MCF 10A (cell line): ENCODE measurements around the gene ASPG. TPM values are rescaled to one million over a fixed set of nuclear protein-coding genes. Genes with fewer than 3 reads are reported as not detected.
A peak's percentile ranks its signal among the peaks of the same experiment; 100 is the strongest.

ENCODE experiments used
- BruUV-seq: library from RNA; stranded (reverse); fragments of 400-500 nt; replicated peaks from 2 replicates; lab custom pipeline; 2021; lab: Mats Ljungman, UMichigan
- CTCF ChIA-PET: fragments of 300-600 bp; sonication (Branson Sonifier 250); formaldehyde crosslinking; extraction: SDS; loops from one replicate; lab custom pipeline; 2021; ENCODE audit warnings: antibody characterized with exemption, inconsistent platforms; lab: Yijun Ruan, JAX
- POLR2A ChIA-PET: fragments of 300-600, 350-650 bp; sonication (Branson Sonifier 250); formaldehyde crosslinking; extraction: SDS; loops from one replicate; lab custom pipeline; 2020; ENCODE audit warnings: antibody characterized with exemption, inconsistent platforms; lab: Yijun Ruan, JAX
- DNase-seq: peaks from one replicate; pipeline ENCODE4 v3.0.0-alpha.2; 2018; ENCODE audit not compliant: unreplicated experiment
- H3K27ac Mint-ChIP-seq: one replicate; pipeline ENCODE4 v1.8.0; 2022; ENCODE audit warnings: mild to moderate bottlenecking, low read depth, mixed read lengths; ENCODE audit not compliant: unreplicated experiment
- H3K27me3 Mint-ChIP-seq: one replicate; pipeline ENCODE4 v1.8.0; 2022; ENCODE audit warnings: mixed read lengths; ENCODE audit not compliant: insufficient read depth, unreplicated experiment
- H3K36me3 Mint-ChIP-seq: one replicate; pipeline ENCODE4 v1.8.0; 2022; ENCODE audit warnings: mild to moderate bottlenecking, moderate library complexity, mixed read lengths; ENCODE audit not compliant: insufficient read depth, unreplicated experiment
- H3K4me1 Mint-ChIP-seq: one replicate; pipeline ENCODE4 v1.8.0; 2022; ENCODE audit warnings: mixed read lengths; ENCODE audit not compliant: insufficient read depth, unreplicated experiment
- H3K4me3 Mint-ChIP-seq: one replicate; pipeline ENCODE4 v1.8.0; 2022; ENCODE audit warnings: mild to moderate bottlenecking, moderate library complexity, mixed read lengths; ENCODE audit not compliant: unreplicated experiment
- H3K9me3 Mint-ChIP-seq: one replicate; pipeline ENCODE4 v1.8.0; 2022; ENCODE audit warnings: mixed read lengths; ENCODE audit not compliant: unreplicated experiment
- intact Hi-C: fragments of 100-400 bp; cut with micrococcal nuclease; formaldehyde crosslinking; loops from 2 replicates; pipeline ENCODE4 v1.14.1; 2022
- total RNA-seq: library from RNA; stranded (reverse); gene quantifications from 2 replicates; pipeline ENCODE4 v1.2.3, GENCODE V29; 2022
- TF ChIP-seq, protein P1 (sequence below): fragments of 200-600 bp; IDR thresholded peaks from one replicate; pipeline ENCODE4 v1.8.0; 2022; ENCODE audit warnings: antibody characterized with exemption, mild to moderate bottlenecking; ENCODE audit not compliant: unreplicated experiment

ASPG gene
- total RNA-seq, 1 experiment from 2014 or later = 0.12 TPM

DNA sequence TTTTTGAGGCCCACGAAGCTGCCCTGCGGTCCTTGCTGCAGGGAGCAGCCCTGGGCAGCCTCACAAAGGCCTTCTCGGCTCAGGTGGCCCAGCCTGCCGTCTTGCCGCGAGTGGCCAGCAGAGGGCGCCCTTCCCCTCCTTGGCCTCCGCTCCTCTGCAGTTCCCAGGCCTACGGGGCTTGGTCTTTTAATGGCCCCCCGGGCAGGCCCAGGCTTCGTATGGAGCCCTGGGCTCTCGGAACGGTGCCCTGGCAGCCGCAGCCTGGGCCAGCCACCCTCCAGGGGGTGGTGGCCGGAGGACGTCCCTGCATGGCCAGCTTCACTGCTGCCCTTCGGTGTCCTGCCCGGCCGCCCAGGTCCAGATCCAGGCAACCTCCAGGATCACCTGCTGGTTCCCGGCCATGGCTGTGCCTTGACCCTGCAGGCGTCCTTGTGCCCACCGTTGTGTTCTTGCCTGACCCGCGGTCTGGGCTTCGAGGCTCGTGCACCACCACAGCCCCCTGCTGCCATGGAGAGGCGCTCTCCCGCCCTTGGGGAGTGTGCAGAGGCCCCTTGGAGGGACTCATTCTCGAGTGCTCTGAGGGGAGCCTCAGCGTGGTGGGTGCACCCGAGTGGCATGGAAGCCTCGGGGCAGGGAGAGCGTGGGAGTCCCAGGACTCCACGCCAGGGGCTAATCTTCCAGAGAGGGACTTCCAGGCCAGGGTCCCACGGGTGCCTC, 9.4 kb downstream of the ASPG start:
- intact Hi-C loops = loop anchor here (1.0 kb wide), 1 partner anchor 36 kb away; no protein-coding TSS in a partner anchor
- Mint-ChIP-seq H3K4me1 (no peaks in the 10 kb centered on the region), H3K4me3 (no peak overlapping the region), H3K27me3 (no peaks in the 10 kb centered on the region), H3K9me3 (no peaks in the 10 kb centered on the region), H3K36me3 (no peaks in the 10 kb centered on the region), H3K27ac (no peak overlapping the region)
- peak; percentile 56 for DNase-seq
- CTCF ChIA-PET = interaction anchor here (0.6 to 2.4 kb wide), 20 partner anchors 10 to 772 kb away, joined by 3 to 23 read pairs (median 4); no protein-coding TSS in a partner anchor
- BruUV-seq = no TSS peak
- TF ChIP-seq, protein P1, sequence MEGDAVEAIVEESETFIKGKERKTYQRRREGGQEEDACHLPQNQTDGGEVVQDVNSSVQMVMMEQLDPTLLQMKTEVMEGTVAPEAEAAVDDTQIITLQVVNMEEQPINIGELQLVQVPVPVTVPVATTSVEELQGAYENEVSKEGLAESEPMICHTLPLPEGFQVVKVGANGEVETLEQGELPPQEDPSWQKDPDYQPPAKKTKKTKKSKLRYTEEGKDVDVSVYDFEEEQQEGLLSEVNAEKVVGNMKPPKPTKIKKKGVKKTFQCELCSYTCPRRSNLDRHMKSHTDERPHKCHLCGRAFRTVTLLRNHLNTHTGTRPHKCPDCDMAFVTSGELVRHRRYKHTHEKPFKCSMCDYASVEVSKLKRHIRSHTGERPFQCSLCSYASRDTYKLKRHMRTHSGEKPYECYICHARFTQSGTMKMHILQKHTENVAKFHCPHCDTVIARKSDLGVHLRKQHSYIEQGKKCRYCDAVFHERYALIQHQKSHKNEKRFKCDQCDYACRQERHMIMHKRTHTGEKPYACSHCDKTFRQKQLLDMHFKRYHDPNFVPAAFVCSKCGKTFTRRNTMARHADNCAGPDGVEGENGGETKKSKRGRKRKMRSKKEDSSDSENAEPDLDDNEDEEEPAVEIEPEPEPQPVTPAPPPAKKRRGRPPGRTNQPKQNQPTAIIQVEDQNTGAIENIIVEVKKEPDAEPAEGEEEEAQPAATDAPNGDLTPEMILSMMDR = peak; percentile 95
- POLR2A ChIA-PET = interaction anchor here (0.6 to 1.2 kb wide), 2 partner anchors 26 to 630 kb away, joined by 3 to 4 read pairs; no protein-coding TSS in a partner anchor

DNA sequence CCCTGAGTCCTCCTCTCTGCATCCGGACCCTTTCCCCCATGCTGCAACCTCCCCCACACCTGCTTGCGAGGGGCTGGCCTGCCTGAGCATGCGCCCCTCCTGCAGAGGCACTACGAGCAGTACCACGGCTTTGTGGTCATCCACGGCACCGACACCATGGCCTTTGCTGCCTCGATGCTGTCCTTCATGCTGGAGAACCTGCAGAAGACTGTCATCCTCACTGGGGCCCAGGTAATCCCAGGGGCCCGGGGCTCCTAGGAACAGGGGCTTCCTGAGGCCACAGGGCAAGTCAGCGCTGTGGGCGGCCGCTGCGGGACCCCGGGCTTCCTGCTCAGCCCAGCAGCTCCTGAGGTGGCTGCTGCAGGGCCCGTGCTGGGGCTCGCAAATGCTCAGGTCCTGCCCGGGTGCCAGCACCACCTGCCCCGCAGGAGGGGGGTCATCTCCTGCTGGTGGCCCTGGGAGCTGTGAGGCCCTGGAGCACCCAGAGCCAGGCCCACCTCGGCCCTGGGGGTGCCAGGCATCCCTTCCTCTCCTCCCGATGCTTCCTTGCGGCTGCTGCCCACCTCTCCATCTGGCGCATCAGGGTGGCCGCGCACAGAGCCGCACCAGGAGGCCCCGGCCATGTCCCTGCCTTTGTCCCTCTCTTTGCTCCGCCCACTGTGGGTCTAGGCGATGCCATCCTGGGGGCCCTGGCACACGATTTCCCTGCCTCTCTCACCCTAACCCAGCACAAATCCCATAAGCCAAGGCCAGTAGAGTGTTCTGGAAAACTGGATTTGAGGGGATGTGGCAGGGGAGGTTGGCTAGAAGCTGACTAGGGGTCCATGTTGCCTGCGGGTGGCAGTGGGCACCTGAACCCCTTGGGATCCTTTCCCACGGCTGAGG, 10.2 kb downstream of the ASPG start:
- POLR2A ChIA-PET = no interaction called here
- Mint-ChIP-seq H3K4me1 (peaks cover 7% of the 10 kb centered on the region), H3K9me3 (no peaks in the 10 kb centered on the region), H3K27ac (no peak overlapping the region), H3K4me3 (no peak overlapping the region), H3K27me3 (no peaks in the 10 kb centered on the region), H3K36me3 (no peaks in the 10 kb centered on the region)
- no peak for DNase-seq
- TF ChIP-seq, protein P1 = no peak
- BruUV-seq = no TSS peak
- CTCF ChIA-PET = interaction anchor here (0.6 to 2.4 kb wide), 11 partner anchors 10 to 841 kb away, joined by 3 to 23 read pairs (median 4); no protein-coding TSS in a partner anchor
- intact Hi-C loops = no loop called here

DNA sequence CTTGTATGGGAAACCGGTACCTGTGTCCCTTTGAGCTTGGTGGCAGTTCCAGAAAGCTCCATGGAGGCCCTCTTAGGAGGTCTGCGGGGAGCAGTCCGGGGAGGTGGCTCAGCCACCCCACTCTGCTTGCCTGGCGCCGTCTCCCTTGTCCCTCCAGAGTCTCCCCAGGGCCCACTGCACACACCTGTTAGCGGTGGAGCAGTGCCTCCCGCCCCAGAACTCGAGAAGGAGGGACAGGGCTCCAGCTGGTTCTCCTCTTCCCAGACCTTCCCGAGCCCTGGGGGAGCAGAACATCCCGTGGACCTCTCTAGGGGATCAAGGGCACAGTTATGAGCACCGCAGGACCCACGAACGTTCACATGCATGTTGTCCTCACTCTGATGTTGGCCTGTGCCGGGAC, 10.8 kb downstream of the ASPG start:
- H3K4me3 Mint-ChIP-seq = no peak overlapping the region
- H3K36me3 Mint-ChIP-seq = no peaks in the 10 kb centered on the region
- BruUV-seq = no TSS peak
- H3K9me3 Mint-ChIP-seq = no peaks in the 10 kb centered on the region
- ChIA-PET POLR2A (no interaction called here), CTCF (interaction anchor here (0.6 to 1.8 kb wide), 6 partner anchors 9 to 841 kb away, joined by 3 to 6 read pairs (median 4); no protein-coding TSS in a partner anchor)
- H3K27me3 Mint-ChIP-seq = no peaks in the 10 kb centered on the region
- H3K27ac Mint-ChIP-seq = no peak overlapping the region
- no peak for DNase-seq
- intact Hi-C loops = no loop called here
- H3K4me1 Mint-ChIP-seq = peaks cover 8% of the 10 kb centered on the region
- TF ChIP-seq, protein P1 = no peak
